BJ (cell line): Measurements from ENCODE around the gene NPBWR2. TPM values are rescaled to one million over a fixed set of nuclear protein-coding genes. Genes with fewer than 3 reads are reported as not detected.

Source experiments
- CTCF ChIA-PET: fragments of 350-600 bp; formaldehyde crosslinking; extraction: SDS; loops from one replicate; lab custom pipeline; 2021; ENCODE audit warnings: antibody characterized with exemption, inconsistent platforms; lab: Yijun Ruan, JAX
- POLR2A ChIA-PET: fragments of 300-600 bp; sonication (Branson Sonifier 250); formaldehyde crosslinking; extraction: SDS; loops from one replicate; lab custom pipeline; 2021; ENCODE audit warnings: antibody characterized with exemption; lab: Charles Lee
- DNase-seq: peaks from one replicate; pipeline ENCODE4 v3.0.0-alpha.2; 2011; ENCODE audit warnings: low read depth
- H3K27me3 ChIP-seq: 2 replicates; pipeline ENCODE4 v1.6.0; 2011; ENCODE audit warnings: low read length; ENCODE audit not compliant: control insufficient read depth, insufficient read depth
- H3K36me3 ChIP-seq: 2 replicates; pipeline ENCODE4 v1.5.1; 2011; ENCODE audit warnings: low read length; ENCODE audit not compliant: control insufficient read depth, insufficient read depth
- H3K4me3 ChIP-seq: 2 replicates; pipeline ENCODE4 v1.5.1; 2011; ENCODE audit warnings: low read depth, mild to moderate bottlenecking, control low read depth, low read length
- polyA plus RNA-seq: library from polyadenylated mRNA; depleted of rRNA; stranded (reverse); fragments of >200 nt; gene quantifications from 2 replicates; pipeline ENCODE4 v1.2.3, GENCODE V29; 2011
- TF ChIP-seq, protein P1 (sequence below): IDR thresholded peaks from 2 replicates; pipeline ENCODE4 v1.5.1; 2011; ENCODE audit warnings: low read depth, mild to moderate bottlenecking, control low read depth, inconsistent platforms, low read length, moderate library complexity; ENCODE audit not compliant: insufficient read depth

The NPBWR2 gene
- polyA plus RNA-seq, 1 experiment, result not detected

DNA sequence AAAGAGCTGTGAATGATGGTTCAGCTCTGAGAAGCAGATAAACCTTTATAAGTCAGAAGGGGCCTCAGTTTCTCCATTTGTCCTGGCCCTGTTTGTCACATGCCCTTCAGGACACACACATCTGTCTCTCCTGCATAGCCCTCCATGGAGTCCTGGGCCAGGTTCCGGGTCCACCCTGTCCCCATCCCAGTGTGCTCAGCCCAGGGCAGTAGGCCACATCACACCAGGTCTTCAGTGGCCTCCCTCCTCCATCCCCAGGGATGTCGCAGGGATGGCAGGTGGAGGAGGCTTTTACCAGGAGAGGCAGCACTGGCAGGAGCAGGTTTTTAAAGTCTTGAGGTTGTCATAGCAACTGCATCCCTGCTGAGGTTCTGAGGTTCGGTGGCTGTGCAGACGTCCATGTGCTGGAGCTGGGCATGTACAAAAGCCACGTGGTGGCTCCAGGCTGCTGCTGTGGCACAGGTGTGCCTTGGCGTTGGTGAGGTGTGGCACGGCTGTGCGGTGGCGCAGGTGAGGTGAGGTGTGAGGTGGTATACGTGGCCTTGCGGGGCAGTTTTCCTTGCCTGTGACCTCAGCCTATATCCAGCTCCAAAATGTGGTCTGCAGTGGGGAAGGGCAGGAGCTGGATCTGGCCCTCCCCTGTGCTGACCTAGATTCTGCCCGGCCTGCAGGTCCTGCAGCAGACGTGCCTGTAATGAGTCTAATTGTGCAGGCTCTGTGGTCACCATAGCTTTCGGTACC, 8.0 kb upstream of the NPBWR2 start:
- TF ChIP-seq, protein P1, sequence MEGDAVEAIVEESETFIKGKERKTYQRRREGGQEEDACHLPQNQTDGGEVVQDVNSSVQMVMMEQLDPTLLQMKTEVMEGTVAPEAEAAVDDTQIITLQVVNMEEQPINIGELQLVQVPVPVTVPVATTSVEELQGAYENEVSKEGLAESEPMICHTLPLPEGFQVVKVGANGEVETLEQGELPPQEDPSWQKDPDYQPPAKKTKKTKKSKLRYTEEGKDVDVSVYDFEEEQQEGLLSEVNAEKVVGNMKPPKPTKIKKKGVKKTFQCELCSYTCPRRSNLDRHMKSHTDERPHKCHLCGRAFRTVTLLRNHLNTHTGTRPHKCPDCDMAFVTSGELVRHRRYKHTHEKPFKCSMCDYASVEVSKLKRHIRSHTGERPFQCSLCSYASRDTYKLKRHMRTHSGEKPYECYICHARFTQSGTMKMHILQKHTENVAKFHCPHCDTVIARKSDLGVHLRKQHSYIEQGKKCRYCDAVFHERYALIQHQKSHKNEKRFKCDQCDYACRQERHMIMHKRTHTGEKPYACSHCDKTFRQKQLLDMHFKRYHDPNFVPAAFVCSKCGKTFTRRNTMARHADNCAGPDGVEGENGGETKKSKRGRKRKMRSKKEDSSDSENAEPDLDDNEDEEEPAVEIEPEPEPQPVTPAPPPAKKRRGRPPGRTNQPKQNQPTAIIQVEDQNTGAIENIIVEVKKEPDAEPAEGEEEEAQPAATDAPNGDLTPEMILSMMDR, result no peak
- ChIA-PET CTCF (interaction anchor here (1.2 to 1.6 kb wide), 2 partner anchors 32 to 805 kb away, joined by 3 to 4 read pairs; partner anchors contain the start of gene LKAAEAR1), POLR2A (no interaction called here)
- Histone ChIP-seq H3K27me3 (no peaks in the 10 kb centered on the region), H3K4me3 (no peak overlapping the region), H3K36me3 (no peaks in the 10 kb centered on the region)
- DNase-seq, result no peak

DNA sequence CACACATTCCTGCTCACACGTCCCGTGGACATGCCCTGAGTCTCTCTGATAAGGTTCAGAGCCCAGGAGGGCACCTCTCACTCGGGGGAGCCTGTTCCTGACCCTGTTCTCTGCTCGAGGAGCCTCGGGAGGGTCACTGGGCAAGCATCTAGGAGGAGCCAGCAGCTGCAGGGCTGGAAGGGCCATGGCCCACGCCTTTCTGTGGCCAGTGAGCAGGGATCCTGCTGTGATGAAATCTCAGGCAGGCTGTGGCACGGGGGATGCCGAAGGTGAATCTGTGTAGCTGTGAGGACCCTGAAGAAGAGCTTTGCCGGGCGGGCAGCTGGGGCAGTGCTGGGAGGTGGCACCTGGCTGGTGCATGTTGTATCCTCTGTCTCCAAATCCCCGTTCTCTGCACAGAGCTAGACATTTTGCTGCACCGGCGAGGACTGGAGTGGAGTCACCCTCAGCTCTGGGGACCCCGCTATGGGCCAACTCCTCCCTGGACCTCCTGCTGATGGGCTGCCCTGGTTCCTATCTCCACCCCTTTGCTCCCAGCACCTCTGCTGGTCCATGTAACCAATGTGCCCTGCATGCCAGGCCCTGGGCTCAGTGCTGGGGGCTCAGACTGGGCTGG, 7.1 kb upstream of the NPBWR2 start:
- ChIA-PET POLR2A (no interaction called here), CTCF (no interaction called here)
- TF ChIP-seq, protein P1, result no peak
- Histone ChIP-seq H3K4me3 (no peak overlapping the region), H3K36me3 (no peaks in the 10 kb centered on the region), H3K27me3 (0 out of 2 replicates have a peak, but pooled peaks cover 1% of the 10 kb centered on the region)
- no peak for DNase-seq

DNA sequence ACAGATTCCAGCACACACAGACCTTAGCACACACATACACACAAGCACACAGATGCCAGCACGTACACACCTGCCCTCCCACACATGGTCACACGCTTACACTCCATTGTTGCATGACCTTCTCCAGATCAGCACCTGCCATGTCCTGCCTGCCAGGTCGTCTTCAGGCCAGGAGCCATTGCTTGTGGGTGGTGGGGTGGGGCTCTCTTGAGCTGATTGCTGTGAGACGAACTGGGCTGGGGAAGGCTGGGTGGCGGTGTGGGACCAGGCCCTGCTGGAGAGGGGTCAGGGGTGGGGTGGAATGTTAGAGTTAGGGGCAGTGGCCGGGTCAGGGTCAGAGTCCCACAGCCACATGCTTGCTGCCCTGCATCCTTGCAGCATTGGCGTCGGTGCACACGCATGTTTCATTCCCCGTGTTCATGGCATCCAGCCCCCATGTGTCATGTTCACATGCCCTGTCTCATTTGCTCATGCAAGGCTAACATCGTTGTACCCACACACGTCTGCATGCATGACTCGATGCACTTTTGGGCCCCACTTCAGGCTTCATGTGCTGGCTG, 6.5 kb upstream of the NPBWR2 start:
- ChIA-PET POLR2A (no interaction called here), CTCF (no interaction called here)
- TF ChIP-seq, protein P1, result no peak

DNA sequence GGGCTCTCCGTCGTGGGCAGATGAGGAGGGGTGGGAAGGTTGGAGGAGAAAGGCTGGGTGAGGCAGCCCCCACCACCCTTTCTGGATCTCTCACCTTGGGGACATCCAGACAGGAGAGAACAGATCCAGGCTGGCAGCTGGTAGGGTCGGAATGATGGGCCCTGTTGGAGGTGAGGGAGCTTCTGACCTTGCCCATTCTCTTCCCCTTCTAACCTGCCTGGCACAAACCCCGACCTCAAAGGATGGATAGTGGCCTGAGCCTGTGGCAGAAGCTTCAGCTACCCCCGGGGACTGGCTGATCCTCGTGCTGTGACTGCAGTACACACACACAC, 6.0 kb upstream of the NPBWR2 start:
- DNase-seq, result no peak
- Histone ChIP-seq H3K27me3 (0 out of 2 replicates have a peak, but pooled peaks cover 1% of the 10 kb centered on the region), H3K4me3 (no peak overlapping the region), H3K36me3 (no peaks in the 10 kb centered on the region)
- TF ChIP-seq, protein P1, result no peak
- ChIA-PET CTCF (no interaction called here), POLR2A (no interaction called here)

More for the DNA sequence above, 6.5 kb upstream of the NPBWR2 start:
- DNase-seq, result no peak
- H3K36me3 ChIP-seq, result no peaks in the 10 kb centered on the region
- H3K4me3 ChIP-seq, result no peak overlapping the region
- 0 out of 2 replicates have a peak, but pooled peaks cover 1% of the 10 kb centered on the region for H3K27me3 ChIP-seq
